Activated T-cell treated with anti-CD3 and anti-CD28 coated beads for 1 hour (primary cell): ENCODE results near the gene TFAP2E.

ENCODE experiments used
- DNase-seq: peaks from one replicate; pipeline ENCODE4 v3.0.0-alpha.2; 2020; ENCODE audit warnings: low read depth

TFAP2E gene

DNA sequence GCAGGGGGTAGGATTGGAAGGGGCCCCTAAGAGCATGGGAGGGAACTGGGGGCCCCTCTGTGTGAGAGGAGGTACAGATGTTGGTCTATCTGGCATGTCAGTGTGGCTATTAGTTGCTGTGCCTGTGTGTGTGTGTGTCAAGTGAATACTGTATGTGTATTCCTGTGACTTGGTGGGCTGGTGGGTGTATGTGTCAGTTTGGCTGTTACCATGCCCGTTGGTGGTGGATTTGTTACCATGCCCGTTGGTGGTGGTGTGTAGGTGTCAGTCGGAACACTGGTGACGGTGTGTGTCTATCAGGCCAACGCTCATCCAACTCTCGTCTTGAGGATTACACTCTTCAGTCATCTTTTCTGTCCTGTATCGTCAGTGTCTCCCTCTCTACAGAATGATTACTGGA is 22.6 kb downstream of the TFAP2E start:
- DNase-seq = no peak

DNA sequence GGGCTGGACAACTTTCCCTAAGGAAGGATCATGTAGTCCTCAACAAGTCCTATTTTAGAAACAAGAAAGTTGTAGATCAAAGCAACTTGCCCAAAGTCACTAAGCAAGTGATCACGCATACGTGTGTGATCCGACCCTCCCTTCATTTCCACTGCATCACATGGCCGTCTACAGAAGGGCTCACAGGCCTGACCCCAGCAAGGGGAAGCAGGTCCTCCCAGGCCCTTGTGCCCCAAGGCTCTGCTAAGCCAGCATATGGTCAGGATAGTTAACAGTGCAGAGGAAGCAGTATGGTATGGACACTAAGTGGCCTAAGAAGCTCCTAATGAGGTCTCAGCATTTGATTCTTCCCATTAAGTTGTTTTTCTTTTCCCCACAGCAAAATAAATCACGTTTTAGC is 24.8 kb downstream of the TFAP2E start:
- DNase-seq = no peak

DNA sequence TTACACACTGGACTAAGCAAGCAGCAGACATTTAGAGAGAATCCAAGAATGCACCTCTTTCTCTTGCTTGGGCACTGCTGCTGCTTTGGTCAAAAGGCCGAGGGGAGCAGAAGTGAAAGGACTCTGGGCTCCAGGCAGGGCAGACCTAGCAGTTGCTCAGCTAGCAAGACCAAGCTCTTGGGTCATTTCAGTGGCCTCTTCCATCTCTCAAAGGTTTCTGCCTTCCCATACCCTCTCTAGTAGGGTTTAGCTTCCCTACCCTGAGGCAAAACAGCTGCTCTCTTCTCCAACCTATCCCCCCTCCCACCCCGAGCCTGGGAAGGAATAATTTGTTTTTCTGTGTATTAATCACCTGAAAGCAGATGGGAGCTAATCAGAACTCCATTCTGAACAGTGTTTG is 25.8 kb downstream of the TFAP2E start:
- no peak for DNase-seq

DNA sequence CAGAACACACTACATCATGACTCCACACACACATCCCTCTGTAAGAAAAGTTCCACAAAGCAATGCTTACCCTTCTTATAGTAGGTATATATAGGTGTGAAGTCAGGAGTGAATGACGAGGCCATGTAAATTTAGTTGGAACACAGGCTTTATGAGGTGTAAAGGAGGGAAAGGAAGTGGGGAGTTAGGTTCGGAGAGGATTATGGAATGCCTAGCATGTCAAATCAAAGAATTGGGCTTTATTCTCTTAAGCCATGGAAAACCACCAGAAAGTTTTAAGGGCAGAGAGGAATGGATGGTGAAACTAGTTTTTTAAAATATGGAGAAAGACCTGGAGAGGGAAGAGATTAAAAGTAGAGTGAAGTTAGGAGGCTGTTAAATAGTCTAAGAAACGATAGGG is 26.3 kb downstream of the TFAP2E start:
- DNase-seq = no peak

DNA sequence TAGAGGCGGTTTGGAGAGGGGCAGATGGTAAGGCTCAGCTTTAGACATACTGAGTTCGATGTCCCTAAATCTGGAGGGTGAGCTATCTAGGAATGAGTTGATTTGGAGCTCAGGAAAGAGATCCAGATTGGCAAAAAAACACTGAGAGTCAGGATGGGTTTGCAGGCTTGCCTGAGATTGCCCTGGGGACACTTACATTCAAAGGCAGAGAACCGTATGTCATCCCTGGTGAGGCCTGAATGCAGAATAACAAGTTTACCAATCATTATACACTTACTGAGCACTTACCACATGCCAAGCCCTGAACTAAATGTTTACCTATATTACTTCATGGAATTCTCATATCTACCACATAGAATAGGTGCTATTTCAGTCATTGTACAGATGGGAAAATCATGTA is 27.5 kb downstream of the TFAP2E start:
- DNase-seq = no peak

DNA sequence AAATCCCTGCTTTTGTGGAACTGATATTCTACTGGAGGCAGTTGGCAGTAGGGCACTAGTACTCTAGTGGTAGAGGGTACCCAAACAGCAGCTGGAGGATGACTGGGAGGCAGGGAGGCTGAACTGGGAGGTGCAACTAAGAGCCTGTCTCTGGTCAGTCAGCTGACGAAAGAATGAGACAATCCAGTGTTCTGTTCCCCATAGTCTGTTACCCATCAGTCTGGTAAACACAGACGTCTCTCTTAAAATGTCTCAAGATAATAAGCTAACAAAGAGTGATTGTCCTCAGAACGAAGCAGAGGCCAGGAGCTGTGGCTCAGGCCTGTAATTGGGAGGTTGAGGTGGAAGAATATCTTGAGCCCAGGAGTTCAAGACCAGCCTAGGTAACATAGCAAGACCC is 30.4 kb downstream of the TFAP2E start:
- DNase-seq = no peak

DNA sequence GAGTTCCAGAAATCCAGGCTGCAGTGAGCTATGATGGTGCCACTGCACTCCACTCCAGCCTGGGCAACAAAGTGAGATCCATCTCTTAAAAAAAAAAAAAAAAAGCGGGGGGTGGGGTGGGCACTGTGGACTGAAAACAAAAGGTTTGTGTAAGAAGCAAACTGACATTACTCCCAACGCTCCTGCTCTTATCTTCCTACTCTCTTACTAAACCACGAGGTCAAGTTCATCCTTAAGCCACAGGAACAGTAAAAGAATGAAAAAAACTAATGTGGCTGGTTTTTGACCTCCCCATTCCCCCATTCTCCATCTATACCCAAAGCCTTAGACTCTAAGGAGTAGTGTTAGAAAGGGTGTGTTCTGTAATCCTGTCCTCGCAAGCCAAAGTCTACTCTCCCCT is 30.8 kb downstream of the TFAP2E start:
- DNase-seq = no peak

DNA sequence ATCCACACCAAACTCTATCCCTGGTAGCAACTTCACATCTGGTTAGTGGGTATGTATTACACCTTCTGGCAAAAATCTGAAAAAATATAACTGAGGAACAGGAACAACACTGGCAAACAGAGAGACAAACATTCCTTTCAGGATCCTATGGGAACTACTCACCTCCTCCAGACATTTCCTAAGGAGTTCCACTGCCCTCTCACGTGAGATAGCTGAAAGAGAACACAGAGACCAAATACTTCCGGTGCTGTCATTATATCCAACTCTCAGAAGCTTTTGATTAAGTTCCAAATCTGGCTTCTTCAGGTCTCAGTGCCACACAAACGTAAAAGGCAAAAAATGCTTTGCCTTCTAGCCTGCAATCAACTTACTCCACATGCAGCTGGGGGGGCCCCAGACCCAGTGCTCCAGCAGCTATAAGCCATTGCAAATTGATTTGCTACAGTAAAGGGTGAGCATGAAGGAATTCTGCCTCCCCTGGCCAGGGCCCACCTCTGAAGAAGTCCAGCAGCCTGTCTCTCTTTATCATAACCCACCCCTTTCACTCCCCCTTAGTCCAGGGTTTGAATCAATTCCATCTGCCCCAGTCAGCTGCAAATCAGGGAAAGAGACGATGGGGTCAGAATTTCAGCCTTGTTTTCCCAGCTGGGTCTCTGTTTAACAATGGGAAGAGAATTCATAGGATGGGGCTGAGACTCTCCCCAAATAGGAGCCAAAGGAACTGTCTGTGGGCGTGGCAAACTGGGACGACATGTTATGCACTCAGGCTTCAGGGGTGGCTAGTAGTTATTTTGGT is 32.2 kb downstream of the TFAP2E start:
- no peak for DNase-seq

DNA sequence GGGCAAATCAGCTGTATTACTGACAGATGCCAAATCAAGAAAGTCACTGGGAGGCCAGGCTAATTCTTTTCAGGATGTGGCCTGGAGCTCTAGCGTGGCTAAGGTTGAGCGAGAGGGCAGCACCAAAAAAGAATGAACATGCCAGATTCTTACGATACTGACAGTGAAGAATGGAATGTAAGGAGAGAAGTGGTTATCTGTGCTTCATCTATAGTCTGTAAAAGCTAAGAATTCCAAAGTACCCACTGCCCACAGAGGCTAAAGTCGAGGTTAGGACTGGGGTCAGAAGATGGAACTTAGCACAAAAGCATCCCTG is 32.7 kb downstream of the TFAP2E start:
- no peak for DNase-seq

DNA sequence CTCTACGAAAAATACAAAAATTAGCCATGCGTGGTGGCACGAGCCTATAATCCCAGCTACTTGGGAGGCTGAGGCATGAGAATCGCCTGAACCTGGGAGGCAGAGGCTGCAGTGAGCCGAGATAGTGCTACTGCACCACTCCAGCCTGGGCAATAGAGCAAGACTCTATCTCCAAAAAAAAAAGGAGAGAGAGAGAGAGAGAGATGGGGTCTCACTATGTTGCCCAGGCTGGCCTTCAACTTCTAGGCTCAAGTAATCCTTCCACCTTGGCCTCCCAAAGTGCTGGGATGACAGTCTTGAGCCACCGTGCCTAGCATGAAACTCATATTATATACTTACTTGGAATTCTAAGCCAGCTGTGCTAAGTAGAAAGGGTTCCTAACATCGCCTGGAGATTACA is 38.5 kb downstream of the TFAP2E start:
- no peak for DNase-seq

DNA sequence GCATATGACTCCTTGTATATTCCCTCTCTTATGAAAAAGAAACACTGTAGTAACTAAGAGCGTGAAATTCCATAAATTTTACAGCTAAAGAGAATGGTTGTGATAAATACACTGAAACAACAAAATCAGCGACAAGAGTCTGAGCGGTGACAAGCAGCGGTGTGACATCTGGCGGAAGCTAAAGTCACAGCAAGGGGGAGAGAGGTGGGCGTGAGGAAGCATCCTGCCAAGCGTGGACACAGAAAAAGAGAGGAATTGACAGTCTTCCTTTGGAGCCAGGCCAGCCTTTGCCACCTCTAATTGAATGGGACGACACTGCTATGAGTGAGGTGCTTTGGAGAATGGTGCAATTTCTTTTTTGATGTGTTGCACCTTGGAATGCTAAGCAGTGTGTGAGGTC is 42.3 kb downstream of the TFAP2E start:
- no peak for DNase-seq

DNA sequence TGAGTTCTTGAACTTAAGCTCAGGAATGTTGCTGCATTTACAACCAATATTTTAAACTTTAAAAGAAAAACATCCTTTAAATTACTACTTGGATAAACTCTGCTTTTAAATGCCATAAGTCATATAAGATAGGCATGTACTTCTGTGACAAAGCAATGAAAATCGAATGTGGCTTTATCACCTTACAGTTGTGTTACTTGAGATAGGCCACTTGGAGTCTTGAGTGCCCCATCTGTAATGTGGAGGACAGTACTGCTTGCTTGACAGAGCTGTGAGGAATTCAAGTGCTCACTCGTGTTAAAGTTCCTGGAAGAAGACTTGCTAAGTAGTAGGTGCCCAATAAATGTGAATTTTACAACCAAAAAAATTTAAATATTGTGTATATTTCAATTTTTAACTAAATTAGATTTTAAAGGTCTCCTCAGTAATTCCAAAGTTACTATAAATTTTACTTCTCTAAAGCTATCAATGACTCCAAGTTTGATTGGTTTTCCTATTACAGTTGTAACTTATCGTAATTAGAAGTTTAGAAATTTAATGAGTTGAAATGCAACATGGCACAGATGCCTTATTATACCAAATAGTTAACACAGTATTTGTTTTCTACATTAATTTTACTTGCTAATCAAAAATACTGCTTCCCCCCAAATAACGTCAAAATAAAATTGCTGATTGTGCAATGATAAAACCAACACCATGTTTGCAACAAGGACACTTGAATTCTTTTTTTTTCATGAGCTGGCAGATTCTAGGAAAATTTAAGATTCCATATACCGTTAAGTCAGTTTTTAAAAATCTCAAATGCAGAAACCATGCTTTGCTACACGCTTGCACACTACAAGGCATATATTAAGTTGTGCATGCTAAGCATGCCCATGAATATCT is 46.4 kb downstream of the TFAP2E start:
- no peak for DNase-seq

DNA sequence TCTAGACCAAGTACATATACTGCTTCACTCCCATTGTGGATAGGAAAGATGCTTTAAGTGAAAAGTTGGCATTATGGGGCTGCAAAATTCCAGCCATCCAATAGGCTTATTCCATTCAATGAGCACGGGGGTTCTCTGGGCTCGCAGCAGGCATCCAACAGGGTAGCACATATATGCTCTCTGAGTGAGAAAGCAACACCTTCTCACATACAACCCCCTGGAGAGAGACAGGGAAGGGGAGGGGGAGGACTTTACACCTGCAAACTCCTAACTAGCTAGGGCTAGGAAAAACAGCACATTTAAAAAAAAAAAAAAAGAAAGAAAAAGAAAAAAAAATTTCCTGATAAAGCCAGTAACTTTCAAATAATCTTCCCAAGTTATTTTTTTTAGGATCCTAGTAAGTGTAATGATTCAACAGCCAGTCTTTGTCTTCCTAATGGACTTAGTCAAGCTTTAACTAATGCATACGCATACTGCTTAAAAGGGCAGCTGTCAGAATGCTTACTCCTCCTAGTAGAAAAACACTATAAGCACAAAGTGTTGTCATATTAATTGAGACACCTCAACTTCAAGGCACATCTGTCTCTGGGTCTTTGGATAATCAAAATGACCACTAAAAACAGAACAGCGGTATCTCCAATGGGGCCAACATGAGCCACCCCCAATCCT is 49.5 kb downstream of the TFAP2E start:
- DNase-seq = no peak

DNA sequence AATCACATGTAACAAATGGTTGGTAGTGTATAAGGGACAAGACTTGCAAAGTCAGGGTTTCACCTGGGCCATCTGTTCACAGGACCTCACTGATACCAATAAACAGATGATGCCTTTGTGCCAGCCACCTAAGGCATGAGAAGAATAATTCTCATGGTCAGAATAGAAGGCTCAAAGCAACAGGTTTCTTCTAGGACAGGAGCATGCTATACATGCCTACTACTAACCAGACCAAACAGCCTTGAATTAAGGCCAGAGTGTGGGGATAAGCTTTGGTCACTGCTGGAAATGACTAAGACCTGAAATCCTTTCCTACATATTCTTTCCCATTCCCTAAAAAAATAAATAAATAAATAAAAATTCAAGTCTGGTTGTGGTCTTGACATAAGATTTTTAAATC is 50.7 kb downstream of the TFAP2E start:
- DNase-seq = no peak

DNA sequence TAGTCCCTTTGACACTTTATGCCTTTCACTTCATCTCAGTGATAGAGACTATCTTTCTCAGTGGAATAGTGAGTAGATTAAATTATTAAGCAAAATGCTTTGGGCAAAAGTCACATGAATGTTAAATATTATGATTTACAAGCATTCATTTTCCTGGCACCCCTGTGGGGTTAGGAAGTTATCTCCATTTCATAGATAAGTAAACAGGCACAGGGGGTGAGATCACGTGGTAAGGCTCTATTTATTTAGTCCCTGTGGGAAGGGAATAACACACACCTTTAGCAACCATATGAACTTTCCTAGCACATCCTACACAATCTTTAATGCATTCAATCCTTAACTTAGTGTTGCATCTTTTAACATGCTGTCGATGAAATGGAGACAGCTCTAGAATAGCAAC is 55.9 kb downstream of the TFAP2E start:
- no peak for DNase-seq

DNA sequence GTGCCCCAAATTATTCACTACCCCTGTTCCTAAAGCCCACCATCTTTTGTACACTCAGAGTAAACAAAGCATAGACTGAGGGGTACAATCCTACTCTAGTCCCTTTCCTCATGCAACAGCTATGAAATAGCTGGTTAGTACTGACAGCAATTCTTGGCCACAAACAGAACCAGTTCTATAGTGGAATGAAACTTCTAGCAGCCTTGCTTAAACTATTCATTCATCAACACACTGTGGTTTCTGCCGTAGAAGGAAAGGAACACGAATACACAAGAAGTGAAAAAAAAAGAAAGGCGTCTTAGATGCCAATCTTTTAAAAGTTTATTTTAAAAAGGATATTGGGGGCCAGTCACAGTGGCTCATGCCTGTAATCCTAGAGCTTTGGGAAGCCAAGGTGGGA is 58.3 kb downstream of the TFAP2E start:
- DNase-seq = no peak

DNA sequence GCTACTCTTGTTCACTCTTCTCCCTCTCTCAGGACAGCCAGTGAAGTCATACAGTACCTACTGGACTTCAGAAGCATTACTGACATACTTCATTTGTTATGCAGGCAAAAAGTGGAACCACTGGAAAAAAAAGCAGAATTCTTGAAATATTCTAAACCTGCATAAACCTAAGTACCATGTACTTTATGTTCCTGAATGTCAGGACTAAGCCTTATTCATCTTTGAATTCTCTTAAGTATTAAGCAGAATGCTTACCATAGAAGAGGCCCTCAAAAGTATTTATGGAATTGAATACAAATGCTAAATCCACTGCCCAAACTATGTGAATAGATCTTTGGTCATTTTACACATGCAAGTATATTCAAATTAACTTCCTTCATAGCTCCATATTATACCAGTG is 60.4 kb downstream of the TFAP2E start:
- DNase-seq = no peak

DNA sequence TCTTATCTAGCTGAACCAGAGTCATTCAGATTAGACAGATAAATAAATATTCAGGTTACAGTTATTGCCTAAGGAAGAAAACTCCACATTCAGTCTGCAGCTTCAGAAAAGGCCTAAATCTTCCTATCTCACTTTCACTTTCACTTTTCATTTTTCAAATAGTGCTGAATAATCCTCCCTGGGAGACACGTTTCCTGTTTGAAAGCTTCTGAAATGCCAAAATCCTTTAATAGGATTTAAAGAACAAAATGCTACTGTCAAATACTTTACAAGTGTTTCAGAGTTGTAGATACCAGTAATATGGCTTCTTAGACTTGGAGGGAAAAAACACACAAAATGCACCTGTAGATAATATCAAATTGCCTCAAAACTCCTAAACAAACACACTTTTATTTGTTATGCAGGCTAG is 64.3 kb downstream of the TFAP2E start:
- DNase-seq = no peak

DNA sequence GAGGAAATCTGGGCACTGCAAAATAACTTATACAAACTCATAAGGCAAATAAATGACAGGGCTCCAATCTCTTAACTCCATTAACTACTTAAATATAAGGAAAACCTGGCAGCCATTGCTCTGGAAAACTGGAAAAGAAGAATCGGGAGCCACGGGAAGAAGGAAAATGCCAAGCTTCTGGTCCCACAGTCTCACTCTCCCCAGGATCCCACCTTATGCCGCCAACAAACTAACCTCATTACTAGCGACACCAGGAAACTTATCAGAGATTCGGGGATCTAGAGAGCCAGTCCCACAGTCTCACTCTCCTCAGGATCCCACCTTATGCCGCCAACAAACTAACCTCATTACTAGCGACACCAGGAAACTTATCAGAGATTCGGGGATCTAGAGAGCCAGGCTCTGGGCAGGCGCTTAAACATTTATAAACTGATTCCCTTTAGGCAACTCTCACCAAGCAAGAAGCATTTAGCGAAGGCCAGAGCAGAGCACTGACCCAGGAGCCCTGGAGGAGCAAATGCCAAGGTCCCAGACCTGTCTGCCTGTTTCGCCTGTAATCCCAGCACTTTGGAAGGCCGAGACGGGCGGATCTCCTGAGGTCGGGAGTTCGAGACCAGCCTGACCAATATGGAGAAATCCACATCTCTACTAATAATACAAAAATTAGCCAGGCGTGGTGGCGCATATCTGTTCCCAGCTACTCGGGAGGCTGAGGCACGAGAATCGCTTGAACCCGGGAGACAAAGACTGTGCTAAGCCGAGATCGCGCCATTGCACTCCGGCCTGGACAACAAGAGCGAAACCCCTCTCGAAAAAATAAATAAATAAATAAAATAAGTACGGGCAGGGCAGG is 67.5 kb downstream of the TFAP2E start:
- no peak for DNase-seq

DNA sequence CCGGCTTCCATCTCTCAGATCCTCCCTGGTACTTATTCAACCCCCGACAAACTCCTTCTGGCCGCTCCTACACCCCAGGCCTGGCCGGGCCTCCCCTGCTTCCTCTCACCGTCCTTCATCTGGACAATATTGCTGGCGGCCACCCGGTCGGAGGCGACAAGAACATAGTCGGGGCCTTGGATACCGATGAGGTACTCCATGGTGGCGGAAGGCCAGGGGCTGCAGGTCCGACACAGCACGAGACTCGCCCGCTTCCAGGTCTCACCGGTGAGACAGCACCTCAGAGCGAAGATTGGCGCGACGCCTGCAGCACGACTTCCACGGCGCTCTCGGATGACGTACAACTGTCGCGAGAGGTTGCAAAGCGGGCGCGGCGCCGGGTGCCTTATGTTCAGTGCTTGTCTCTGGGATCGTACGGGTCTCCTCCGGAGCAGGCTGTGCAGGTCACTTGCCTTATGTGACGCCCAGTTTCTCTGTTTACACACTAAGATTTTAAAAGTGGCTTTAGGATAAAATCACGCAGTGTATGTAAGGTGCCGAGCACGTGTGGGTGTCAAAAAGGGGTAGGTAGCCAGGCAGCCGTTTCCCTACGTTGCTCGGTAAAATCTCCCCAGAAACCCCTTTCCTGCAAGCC is 68.2 kb downstream of the TFAP2E start, which contains the start of gene PSMB2:
Gene PSMB2 (minus strand): TSS at position 294 of the 634 bp plus-strand sequence. CDS start 94 bp downstream, at position 200.
- DNase-seq = peak; percentile 95

DNA sequence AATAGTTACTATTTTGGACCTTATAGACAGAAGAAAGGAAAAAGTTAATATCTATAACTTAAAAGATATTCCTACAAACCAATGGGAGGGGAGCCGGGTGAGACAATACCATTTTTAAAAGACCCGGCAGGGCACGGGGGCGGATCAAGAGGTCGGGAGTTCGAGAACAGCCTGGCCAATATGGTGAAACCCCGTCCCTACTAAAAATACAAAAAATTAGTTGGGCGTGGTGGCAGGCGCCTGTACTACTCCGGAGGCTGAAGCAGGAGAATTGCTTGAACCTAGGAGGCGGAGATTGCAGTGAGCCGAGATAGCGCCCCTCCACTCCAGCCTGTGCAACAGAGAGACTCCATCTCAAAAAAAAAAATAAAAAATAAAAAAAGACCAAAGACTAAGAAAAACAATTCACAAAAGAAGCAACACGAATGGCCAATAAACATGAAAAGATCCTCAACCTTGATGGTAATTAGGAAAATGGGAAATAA is 69.4 kb downstream of the TFAP2E start:
- DNase-seq = no peak
